Mucosa of rectum (tissue), 2 donors: ENCODE measurements around the gene CAMP.
A peak's percentile ranks its signal among the peaks of the same experiment; 100 is the strongest.
"Not testable (repeated sequence)": the region's sequence is repeated elsewhere in the genome, so short reads cannot be mapped to it uniquely, and the experiment has no call there.

Source experiments
- H3K27ac ChIP-seq, 2 donors: one replicate each; pipeline ENCODE4 v1.7.0; 2013; ENCODE audit warnings: inconsistent platforms in 2 of 2, low read depth in 2 of 2, low read length in 2 of 2
- H3K27me3 ChIP-seq, 2 donors: one replicate each; pipeline ENCODE4 v1.7.0; 2013; ENCODE audit warnings: low read length in 2 of 2; ENCODE audit not compliant: control insufficient read depth in 2 of 2, insufficient read depth in 2 of 2
- H3K36me3 ChIP-seq, 2 donors: one replicate each; pipeline ENCODE4 v1.7.0; 2013; ENCODE audit warnings: low read length in 2 of 2; ENCODE audit not compliant: control insufficient read depth in 2 of 2, insufficient read depth in 2 of 2
- H3K4me1 ChIP-seq, 2 donors: one replicate each; pipeline ENCODE4 v1.7.0; 2013; ENCODE audit warnings: low read length in 2 of 2, mild to moderate bottlenecking in 1 of 2; ENCODE audit not compliant: control insufficient read depth in 2 of 2, insufficient read depth in 2 of 2
- H3K4me3 ChIP-seq, 2 donors: one replicate each; pipeline ENCODE4 v1.7.0; 2013; ENCODE audit warnings: low read length in 2 of 2
- H3K9ac ChIP-seq, 2 donors: one replicate each; pipeline ENCODE4 v1.7.0; 2013; ENCODE audit warnings: low read length in 2 of 2, low read depth in 1 of 2, mild to moderate bottlenecking in 1 of 2
- H3K9me3 ChIP-seq, 2 donors: one replicate each; pipeline ENCODE4 v1.7.0; 2013; ENCODE audit warnings: low read length in 2 of 2; ENCODE audit not compliant: control insufficient read depth in 2 of 2
- donor health status: healthy.
- donor health status: Normal muscosa, but diverticular disease.

CAMP gene

DNA sequence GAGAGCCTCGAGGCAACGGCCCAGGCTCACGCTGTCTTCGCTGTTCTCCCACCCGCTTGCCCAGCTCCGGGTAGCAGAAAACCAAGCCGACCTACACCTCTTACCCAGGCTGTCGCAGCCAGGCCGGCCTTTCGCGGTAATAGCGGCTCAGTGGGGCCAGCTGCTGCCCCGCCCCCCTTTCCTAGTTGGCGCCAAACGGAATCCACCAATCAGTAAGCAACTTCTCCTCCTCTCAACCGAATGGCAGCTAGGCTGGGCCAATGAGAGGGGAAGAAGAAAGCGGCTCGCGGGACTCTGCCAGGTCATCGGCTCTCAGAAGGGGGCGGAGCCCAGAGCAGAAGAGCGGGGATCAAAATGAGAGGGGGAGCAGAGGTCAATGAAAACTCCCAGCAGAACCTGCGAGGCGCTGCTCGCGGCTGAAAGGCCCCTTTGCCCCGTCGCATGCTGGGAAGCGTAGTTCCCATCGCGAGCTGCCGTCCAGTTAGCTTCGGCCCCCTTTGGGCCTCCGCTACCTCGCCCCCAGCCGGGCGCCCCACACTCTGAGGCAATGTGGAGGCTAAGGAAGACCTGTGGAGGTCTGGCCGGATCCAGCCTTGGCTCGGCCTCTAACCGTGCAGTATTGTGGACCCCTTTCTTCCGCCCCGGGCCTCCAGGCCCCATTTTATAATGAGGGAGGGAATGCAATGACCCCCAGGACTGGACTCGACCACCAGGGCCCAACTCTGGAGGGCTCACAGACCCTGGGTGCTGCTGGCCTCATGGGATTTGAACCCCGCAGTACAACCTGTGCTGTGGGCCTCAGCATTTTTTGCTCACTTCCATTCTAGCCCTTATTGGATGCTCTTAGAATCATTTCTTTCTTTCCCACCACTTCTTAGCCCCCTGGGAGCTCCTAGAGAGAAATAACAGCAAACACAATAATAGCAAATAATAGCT is 34.8 kb upstream of the CAMP start, which contains the start of gene CDC25A:
Gene CDC25A (minus strand): TSS at position 152 of the 936 bp plus-strand sequence. CDS start 470 bp downstream, outside the sequence.
- peaks cover 9 to 21% of the 10 kb centered on the region in 2 donors for H3K4me1 ChIP-seq
- H3K9me3 ChIP-seq, result no peaks in the 10 kb centered on the region
- peak within 1 kb of the TSS; percentile 73 to 89 for H3K4me3 ChIP-seq
- H3K27me3 ChIP-seq, result no peaks in the 10 kb centered on the region
- peak within 1 kb of the TSS; percentile 38 to 56 for H3K27ac ChIP-seq
- H3K36me3 ChIP-seq, result no peaks in the 10 kb centered on the region
- H3K9ac ChIP-seq, result peak within 1 kb of the TSS; percentile 56 to 67

DNA sequence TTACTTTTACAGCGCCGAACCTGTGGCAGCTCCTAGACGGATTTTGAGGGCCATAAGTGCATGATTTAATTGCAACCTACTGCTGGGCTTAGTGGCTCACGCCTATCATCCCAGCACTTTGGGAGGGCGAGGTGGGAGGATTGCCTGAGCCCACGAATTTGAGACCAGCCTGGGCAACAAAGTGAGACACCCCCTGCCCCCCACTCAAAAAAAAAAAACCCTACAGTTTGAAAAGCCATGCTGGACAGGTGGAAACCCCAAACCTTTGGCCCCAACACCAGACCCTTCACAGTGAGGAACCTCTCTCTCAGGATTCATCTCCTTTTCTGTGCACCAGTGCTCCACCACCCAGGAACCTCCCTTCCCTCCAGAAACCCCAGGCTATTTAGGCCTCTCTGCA is 34.0 kb upstream of the CAMP start:
- Histone ChIP-seq H3K27me3 (no peaks in the 10 kb centered on the region), H3K4me3 (no peak overlapping the region), H3K9me3 (no peaks in the 10 kb centered on the region), H3K36me3 (no peaks in the 10 kb centered on the region), H3K27ac (no peak overlapping the region), H3K4me1 (peaks cover 9 to 21% of the 10 kb centered on the region in 2 donors), H3K9ac (peak overlapping the region in 1 of 2 donors; percentile 17)

DNA sequence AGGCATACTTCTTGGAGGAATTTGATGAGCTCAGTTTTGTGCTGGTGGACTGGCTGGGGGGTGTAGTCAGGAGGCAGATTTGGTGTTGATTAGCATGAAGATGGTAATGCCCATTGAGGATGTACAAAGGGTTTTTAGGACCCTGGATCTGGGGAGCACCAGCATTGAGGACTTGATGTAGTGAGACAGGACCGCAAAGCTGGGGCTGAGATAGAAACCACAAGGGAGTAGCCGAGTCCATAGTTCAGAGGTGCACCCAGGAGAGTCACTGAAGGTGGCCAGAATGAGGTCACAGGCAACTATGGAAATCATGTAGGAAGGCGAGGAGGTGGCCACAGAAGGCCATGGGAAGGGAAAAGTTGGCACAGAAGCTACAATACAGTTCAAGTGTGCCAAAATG is 32.4 kb upstream of the CAMP start:
- H3K4me1 ChIP-seq, result peaks cover 9 to 16% of the 10 kb centered on the region in 2 donors
- no peak overlapping the region for H3K4me3 ChIP-seq
- no peak overlapping the region for H3K27ac ChIP-seq
- no peaks in the 10 kb centered on the region for H3K27me3 ChIP-seq
- H3K9ac ChIP-seq, result no peak overlapping the region
- no peaks in the 10 kb centered on the region for H3K36me3 ChIP-seq
- no peaks in the 10 kb centered on the region for H3K9me3 ChIP-seq

DNA sequence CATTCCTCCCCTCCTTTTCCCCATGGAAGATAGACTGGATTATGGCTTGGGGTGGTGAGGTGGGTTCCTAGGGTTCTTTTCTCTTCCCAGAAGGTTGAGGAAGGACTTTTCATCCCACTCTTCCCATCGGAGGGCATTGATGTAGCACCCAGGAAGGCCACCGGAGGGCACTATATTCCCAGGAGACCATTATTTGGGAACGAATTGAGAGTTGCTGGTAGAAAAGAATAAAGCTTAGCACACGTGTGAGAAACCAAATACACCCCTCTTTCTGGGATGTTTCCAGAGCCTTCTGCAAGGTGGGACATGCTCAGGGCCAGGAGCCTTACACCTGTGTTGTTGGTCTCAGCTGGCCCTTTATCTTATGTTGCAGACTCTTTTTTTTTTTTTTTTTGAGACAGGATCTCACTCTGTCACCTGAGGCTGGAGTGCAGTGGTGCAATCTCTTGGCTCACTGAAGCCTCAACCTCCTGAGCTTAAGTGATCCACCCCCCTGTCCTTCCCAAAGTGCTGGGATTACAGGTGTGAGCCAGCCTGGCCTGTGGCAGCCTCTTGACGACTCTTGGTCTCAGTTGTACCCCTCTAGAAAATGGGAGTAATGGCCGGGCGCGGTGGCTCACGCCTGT is 28.7 kb upstream of the CAMP start:
- Histone ChIP-seq H3K9me3 (no peaks in the 10 kb centered on the region), H3K4me1 (peaks cover 0 to 3% of the 10 kb centered on the region in 2 donors), H3K36me3 (no peaks in the 10 kb centered on the region), H3K27me3 (no peaks in the 10 kb centered on the region), H3K9ac (no peak overlapping the region), H3K4me3 (no peak overlapping the region), H3K27ac (no peak overlapping the region)

DNA sequence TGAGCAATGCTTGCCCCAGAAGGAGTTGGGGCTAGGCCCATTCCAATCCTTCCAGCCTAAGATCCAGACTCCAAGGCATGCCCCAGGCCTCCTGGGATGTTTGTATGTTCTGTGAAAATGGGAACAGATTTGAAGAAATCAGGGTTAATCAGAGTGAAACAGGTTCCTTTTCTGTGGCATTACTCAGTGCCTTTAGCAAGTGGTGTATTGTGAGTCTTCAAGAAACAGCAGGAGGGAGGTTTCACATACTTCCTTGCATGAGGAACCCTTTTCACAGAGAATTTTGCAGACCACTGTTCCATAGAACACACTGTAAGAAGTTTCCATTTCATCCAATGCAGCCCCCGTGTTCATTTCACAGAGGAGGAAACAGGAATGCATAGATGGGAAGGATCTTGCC is 26.7 kb upstream of the CAMP start:
- no peak overlapping the region for H3K4me3 ChIP-seq
- no peaks in the 10 kb centered on the region for H3K36me3 ChIP-seq
- H3K27ac ChIP-seq, result no peak overlapping the region
- H3K9me3 ChIP-seq, result no peaks in the 10 kb centered on the region
- no peak overlapping the region for H3K9ac ChIP-seq
- no peaks in the 10 kb centered on the region for H3K4me1 ChIP-seq
- H3K27me3 ChIP-seq, result no peaks in the 10 kb centered on the region

DNA sequence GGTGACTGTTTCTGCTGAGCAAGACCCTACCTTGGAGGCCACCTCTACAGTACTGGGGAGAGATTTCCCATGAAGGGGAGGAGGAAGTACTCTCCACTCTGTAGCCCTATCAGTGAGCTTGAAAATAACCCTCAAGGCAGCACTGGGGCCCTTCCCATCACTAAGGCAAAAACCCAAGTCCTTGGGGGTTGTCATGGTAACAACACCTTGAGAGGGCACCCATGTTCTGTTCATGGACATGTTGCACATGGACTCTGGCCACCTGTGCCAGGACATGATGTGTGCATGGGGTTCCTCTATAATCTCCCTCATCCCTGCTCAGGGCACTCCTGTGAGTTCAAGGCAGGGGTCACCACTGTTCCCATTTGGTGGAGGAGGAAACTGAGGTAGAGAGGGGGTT is 24.2 kb upstream of the CAMP start:
- H3K4me3 ChIP-seq, result no peak overlapping the region
- no peaks in the 10 kb centered on the region for H3K4me1 ChIP-seq
- no peak overlapping the region for H3K27ac ChIP-seq
- H3K9ac ChIP-seq, result no peak overlapping the region
- H3K36me3 ChIP-seq, result no peaks in the 10 kb centered on the region
- no peaks in the 10 kb centered on the region for H3K9me3 ChIP-seq
- no peaks in the 10 kb centered on the region for H3K27me3 ChIP-seq

DNA sequence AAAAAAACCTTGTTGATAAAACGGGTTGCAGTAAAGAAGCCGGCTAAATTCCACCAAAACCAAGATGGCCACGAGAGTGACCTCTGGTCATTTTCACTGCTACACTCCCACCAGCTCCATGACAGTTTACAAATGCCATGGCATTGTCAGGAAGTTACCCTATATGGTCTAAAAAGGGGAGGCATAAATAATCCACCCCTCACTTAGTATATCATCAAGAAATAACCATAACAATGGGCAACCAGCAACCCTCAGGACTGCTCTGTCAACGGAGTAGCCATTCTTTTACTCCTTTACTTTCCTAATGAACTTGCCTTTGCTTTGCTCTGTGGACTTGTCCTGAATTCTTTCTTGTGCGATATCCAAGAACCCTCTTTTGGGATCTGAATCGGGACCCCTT is 20.7 kb upstream of the CAMP start:
- no peaks in the 10 kb centered on the region for H3K36me3 ChIP-seq
- H3K9me3 ChIP-seq, result no peaks in the 10 kb centered on the region
- no peak overlapping the region for H3K27ac ChIP-seq
- H3K4me3 ChIP-seq, result no peak overlapping the region
- H3K27me3 ChIP-seq, result no peaks in the 10 kb centered on the region
- H3K4me1 ChIP-seq, result no peaks in the 10 kb centered on the region
- no peak overlapping the region for H3K9ac ChIP-seq

DNA sequence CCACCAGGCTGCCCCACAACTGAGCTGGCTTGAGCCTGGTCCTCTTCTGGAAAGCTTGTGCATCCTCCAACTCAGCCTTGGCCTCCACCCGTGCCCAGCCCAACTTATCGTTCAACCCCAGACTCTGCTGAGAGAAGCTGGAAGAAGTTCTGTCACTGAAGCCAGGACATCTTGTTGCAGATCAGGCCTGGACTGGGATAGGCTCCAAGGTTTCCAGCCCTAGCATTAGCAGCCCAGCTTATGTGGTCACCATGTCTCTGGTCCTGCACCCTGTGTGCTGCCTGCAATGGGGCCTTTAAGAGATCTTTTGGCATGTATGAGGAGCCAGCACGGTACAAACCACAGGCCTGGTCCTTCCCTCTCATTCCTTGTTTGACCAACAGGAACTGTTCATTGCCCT is 15.2 kb upstream of the CAMP start:
- no peaks in the 10 kb centered on the region for H3K9me3 ChIP-seq

DNA sequence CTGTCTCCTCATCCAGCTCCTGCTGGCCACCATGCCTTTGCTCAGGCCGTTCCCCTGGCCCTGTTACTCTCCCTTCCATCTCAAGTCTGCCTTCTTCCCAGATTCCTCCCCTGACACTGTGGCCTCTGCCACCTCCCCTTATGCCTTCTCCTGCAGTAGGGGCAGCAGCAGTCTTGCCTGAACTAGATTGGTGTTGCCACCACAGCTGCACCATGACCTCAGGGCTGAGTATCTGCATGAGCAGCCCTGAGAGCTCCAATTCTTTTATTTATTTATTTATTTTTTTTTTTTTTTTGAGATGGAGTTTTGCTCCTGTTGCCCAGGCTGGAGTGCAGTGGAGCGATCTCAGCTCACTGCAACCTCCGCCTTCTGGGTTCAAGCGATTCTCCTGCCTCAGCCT is 13.8 kb upstream of the CAMP start:
- Histone ChIP-seq H3K4me3 (no peak overlapping the region), H3K9me3 (no peaks in the 10 kb centered on the region), H3K4me1 (no peaks in the 10 kb centered on the region), H3K27me3 (no peaks in the 10 kb centered on the region), H3K36me3 (no peaks in the 10 kb centered on the region), H3K9ac (no peak overlapping the region), H3K27ac (no peak overlapping the region)

More for the DNA sequence above, 15.2 kb upstream of the CAMP start:
- Histone ChIP-seq H3K27me3 (no peaks in the 10 kb centered on the region), H3K4me3 (no peak overlapping the region), H3K9ac (no peak overlapping the region), H3K27ac (no peak overlapping the region), H3K36me3 (no peaks in the 10 kb centered on the region), H3K4me1 (no peaks in the 10 kb centered on the region)

DNA sequence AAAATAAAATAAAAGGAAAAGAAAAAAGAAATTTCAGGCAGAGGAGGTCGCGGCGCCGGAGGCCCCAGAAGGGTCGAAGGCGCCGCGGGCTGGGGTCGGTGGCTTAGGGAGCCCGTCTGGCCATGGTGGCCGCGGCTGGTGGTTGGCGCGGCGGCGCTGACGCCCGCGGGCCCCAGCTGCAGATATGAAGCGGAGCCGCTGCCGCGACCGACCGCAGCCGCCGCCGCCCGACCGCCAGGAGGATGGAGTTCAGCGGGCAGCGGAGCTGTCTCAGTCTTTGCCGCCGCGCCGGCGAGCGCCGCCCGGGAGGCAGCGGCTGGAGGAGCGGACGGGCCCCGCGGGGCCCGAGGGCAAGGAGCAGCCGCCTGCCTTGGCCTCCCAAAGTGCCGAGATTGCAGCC is 12.8 kb upstream of the CAMP start:
- H3K4me3 ChIP-seq, H3K9ac ChIP-seq, H3K27ac ChIP-seq, H3K27me3 ChIP-seq, H3K4me1 ChIP-seq, H3K9me3 ChIP-seq, H3K36me3 ChIP-seq: not testable (repeated sequence)
